Muscle layer of colon (tissue), 2 donors: ENCODE data around the gene PRLR.

Experiments used
- H3K27ac ChIP-seq: one replicate; pipeline ENCODE4 v1.7.0; 2013; ENCODE audit warnings: low read depth, mild to moderate bottlenecking, low read length, moderate library complexity
- H3K27me3 ChIP-seq, 2 donors: one replicate each; pipeline ENCODE4 v1.7.0; 2013; ENCODE audit warnings: low read length in 2 of 2, mild to moderate bottlenecking in 2 of 2; ENCODE audit not compliant: insufficient read depth in 2 of 2, control insufficient read depth in 1 of 2
- H3K36me3 ChIP-seq: one replicate; pipeline ENCODE4 v1.7.0; 2013; ENCODE audit warnings: mild to moderate bottlenecking, low read length; ENCODE audit not compliant: insufficient read depth
- H3K4me1 ChIP-seq: one replicate; pipeline ENCODE4 v1.7.0; 2013; ENCODE audit warnings: mild to moderate bottlenecking, low read length; ENCODE audit not compliant: insufficient read depth
- H3K4me3 ChIP-seq, 2 donors: one replicate each; pipeline ENCODE4 v1.7.0; 2013; ENCODE audit warnings: low read length in 2 of 2, low read depth in 1 of 2, mild to moderate bottlenecking in 1 of 2, moderate library complexity in 1 of 2
- H3K9ac ChIP-seq: one replicate; pipeline ENCODE4 v1.7.0; 2013; ENCODE audit warnings: low read length
- H3K9me3 ChIP-seq: one replicate; pipeline ENCODE4 v1.7.0; 2013; ENCODE audit warnings: mild to moderate bottlenecking, low read length
- donor health status: abdominal sarcoma.
- donor health status: Adenocarcinoma of cecum.

Gene PRLR

GRCh38 chr5:35135239-35135700, 95.0 kb downstream of the PRLR start:
- H3K27me3 ChIP-seq = no peaks in the 10 kb centered on the region
- H3K36me3 ChIP-seq = no peaks in the 10 kb centered on the region
- H3K4me3 ChIP-seq = no peak overlapping the region
- H3K4me1 ChIP-seq = no peaks in the 10 kb centered on the region
- H3K9me3 ChIP-seq = no peaks in the 10 kb centered on the region
- H3K27ac ChIP-seq = no peak overlapping the region
- no peak overlapping the region for H3K9ac ChIP-seq

GRCh38 chr5:35134278-35135030, 95.8 kb downstream of the PRLR start:
- no peak overlapping the region for H3K27ac ChIP-seq

GRCh38 chr5:35133186-35133585, 97.1 kb downstream of the PRLR start:
- no peak overlapping the region for H3K9ac ChIP-seq
- no peaks in the 10 kb centered on the region for H3K4me1 ChIP-seq
- no peaks in the 10 kb centered on the region for H3K27me3 ChIP-seq
- no peaks in the 10 kb centered on the region for H3K9me3 ChIP-seq
- H3K36me3 ChIP-seq = no peaks in the 10 kb centered on the region
- H3K27ac ChIP-seq = no peak overlapping the region
- no peak overlapping the region for H3K4me3 ChIP-seq

More at GRCh38 chr5:35134278-35135030, 95.8 kb downstream of the PRLR start:
- H3K9me3 ChIP-seq = no peaks in the 10 kb centered on the region
- no peak overlapping the region for H3K9ac ChIP-seq
- H3K4me3 ChIP-seq = no peak overlapping the region
- H3K36me3 ChIP-seq = no peaks in the 10 kb centered on the region
- no peaks in the 10 kb centered on the region for H3K4me1 ChIP-seq
- H3K27me3 ChIP-seq = no peaks in the 10 kb centered on the region

GRCh38 chr5:35131723-35132122, 98.6 kb downstream of the PRLR start:
- H3K4me3 ChIP-seq = no peak overlapping the region
- H3K27ac ChIP-seq = no peak overlapping the region
- no peak overlapping the region for H3K9ac ChIP-seq
- H3K4me1 ChIP-seq = no peaks in the 10 kb centered on the region
- H3K9me3 ChIP-seq = no peaks in the 10 kb centered on the region
- H3K36me3 ChIP-seq = no peaks in the 10 kb centered on the region
- no peaks in the 10 kb centered on the region for H3K27me3 ChIP-seq

GRCh38 chr5:35129921-35130485, 100.3 kb downstream of the PRLR start:
- Histone ChIP-seq H3K9me3 (no peaks in the 10 kb centered on the region), H3K36me3 (no peaks in the 10 kb centered on the region), H3K27me3 (no peaks in the 10 kb centered on the region), H3K4me1 (no peaks in the 10 kb centered on the region), H3K4me3 (no peak overlapping the region), H3K27ac (no peak overlapping the region), H3K9ac (no peak overlapping the region)

GRCh38 chr5:35129276-35129675, 101.0 kb downstream of the PRLR start:
- H3K36me3 ChIP-seq = no peaks in the 10 kb centered on the region
- H3K27me3 ChIP-seq = no peaks in the 10 kb centered on the region
- H3K9ac ChIP-seq = no peak overlapping the region
- H3K4me3 ChIP-seq = no peak overlapping the region
- H3K4me1 ChIP-seq = no peaks in the 10 kb centered on the region
- no peaks in the 10 kb centered on the region for H3K9me3 ChIP-seq
- no peak overlapping the region for H3K27ac ChIP-seq

GRCh38 chr5:35127006-35127405, 103.3 kb downstream of the PRLR start:
- no peaks in the 10 kb centered on the region for H3K9me3 ChIP-seq
- H3K36me3 ChIP-seq = no peaks in the 10 kb centered on the region
- H3K4me1 ChIP-seq = no peaks in the 10 kb centered on the region
- no peak overlapping the region for H3K27ac ChIP-seq
- H3K9ac ChIP-seq = no peak overlapping the region
- H3K4me3 ChIP-seq = no peak overlapping the region
- H3K27me3 ChIP-seq = no peaks in the 10 kb centered on the region

GRCh38 chr5:35125746-35126145, 104.5 kb downstream of the PRLR start:
- Histone ChIP-seq H3K36me3 (no peaks in the 10 kb centered on the region), H3K4me3 (no peak overlapping the region), H3K4me1 (no peaks in the 10 kb centered on the region), H3K9me3 (no peaks in the 10 kb centered on the region), H3K27me3 (no peaks in the 10 kb centered on the region), H3K27ac (no peak overlapping the region), H3K9ac (no peak overlapping the region)

GRCh38 chr5:35124932-35125331, 105.4 kb downstream of the PRLR start:
- Histone ChIP-seq H3K36me3 (no peaks in the 10 kb centered on the region), H3K9ac (no peak overlapping the region), H3K4me1 (no peaks in the 10 kb centered on the region), H3K27me3 (no peaks in the 10 kb centered on the region), H3K27ac (no peak overlapping the region), H3K9me3 (no peaks in the 10 kb centered on the region), H3K4me3 (no peak overlapping the region)

GRCh38 chr5:35122819-35123218, 107.5 kb downstream of the PRLR start:
- Histone ChIP-seq H3K36me3 (no peaks in the 10 kb centered on the region), H3K4me3 (no peak overlapping the region), H3K27ac (no peak overlapping the region), H3K27me3 (no peaks in the 10 kb centered on the region), H3K9me3 (no peaks in the 10 kb centered on the region), H3K4me1 (no peaks in the 10 kb centered on the region), H3K9ac (no peak overlapping the region)

- Histone ChIP-seq H3K4me3 (no peak overlapping the region), H3K9me3 (no peaks in the 10 kb centered on the region), H3K36me3 (no peaks in the 10 kb centered on the region), H3K4me1 (no peaks in the 10 kb centered on the region), H3K27ac (no peak overlapping the region), H3K27me3 (no peaks in the 10 kb centered on the region), H3K9ac (no peak overlapping the region)
These were observed 109.6 kb downstream of the PRLR start for GRCh38 chr5:35120715-35121114.

- Histone ChIP-seq H3K4me1 (no peaks in the 10 kb centered on the region), H3K4me3 (no peak overlapping the region), H3K36me3 (no peaks in the 10 kb centered on the region), H3K9me3 (no peaks in the 10 kb centered on the region), H3K9ac (no peak overlapping the region), H3K27me3 (no peaks in the 10 kb centered on the region), H3K27ac (no peak overlapping the region)
These were observed 112.3 kb downstream of the PRLR start for GRCh38 chr5:35117967-35118366.
